Activated CD4-positive, alpha-beta memory T cell treated with anti-CD3 and anti-CD28 coated beads, Interleukin-2, amount 10 ng/mL, durations not matched to agents 7 days and 5 days (primary cell): ENCODE results near the gene UROC1. TPM values are rescaled to one million over a fixed set of nuclear protein-coding genes. Genes with fewer than 3 reads are reported as not detected.

ENCODE experiments used
- CTCF ChIA-PET: fragments of 350-600 bp; sonication (Branson Sonifier 250); formaldehyde crosslinking; loops from one replicate; lab custom pipeline; 2021; ENCODE audit warnings: antibody characterized with exemption, inconsistent platforms; lab: Charles Lee
- POLR2A ChIA-PET: fragments of 350-600 bp; sonication (Branson Sonifier 250); formaldehyde crosslinking; loops from one replicate; lab custom pipeline; 2021; ENCODE audit warnings: antibody characterized with exemption; lab: Charles Lee
- DNase-seq: peaks from one replicate; pipeline ENCODE4 v3.0.0-alpha.2; 2020
- H3K27ac Mint-ChIP-seq: one replicate; pipeline ENCODE4 v1.8.0; 2021; ENCODE audit warnings: mild to moderate bottlenecking, mixed read lengths
- H3K27me3 Mint-ChIP-seq: one replicate; pipeline ENCODE4 v1.8.0; 2021; ENCODE audit warnings: mixed read lengths
- H3K36me3 Mint-ChIP-seq: one replicate; pipeline ENCODE4 v1.8.0; 2021; ENCODE audit warnings: low read depth, mixed read lengths
- H3K4me1 Mint-ChIP-seq: one replicate; pipeline ENCODE4 v1.8.0; 2021; ENCODE audit warnings: mixed read lengths
- H3K4me3 Mint-ChIP-seq: one replicate; pipeline ENCODE4 v1.8.0; 2021; ENCODE audit warnings: mild to moderate bottlenecking, mixed read lengths
- H3K9me3 Mint-ChIP-seq: one replicate; pipeline ENCODE4 v1.8.0; 2021; ENCODE audit warnings: mixed read lengths
- total RNA-seq, 2 experiments: library from RNA; stranded (reverse); gene quantifications; one replicate each; pipeline ENCODE4 v1.2.3, GENCODE V29; 2021

Gene UROC1
- total RNA-seq, 2 experiments from 2014 or later, result not detected

DNA sequence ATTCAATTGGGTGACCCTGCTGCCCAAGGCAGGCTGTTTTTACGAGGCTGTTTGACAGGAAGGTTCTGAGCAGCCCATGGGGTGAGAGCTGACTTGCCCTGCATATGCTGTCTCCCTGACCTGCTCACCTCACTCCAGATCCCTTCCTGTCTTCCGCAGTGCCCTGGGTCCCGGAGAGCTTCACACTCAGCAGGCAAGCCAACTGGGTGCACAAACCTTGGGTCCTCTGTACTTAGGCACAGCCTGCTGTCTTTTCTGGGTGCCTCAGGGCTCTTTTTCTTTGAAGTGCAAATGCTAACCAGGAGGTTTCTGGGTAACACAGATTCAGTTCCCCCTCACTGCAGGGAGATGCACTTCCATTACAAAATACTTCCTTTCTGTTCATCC lies 74.7 kb downstream of the UROC1 start:
- no peak for DNase-seq
- Mint-ChIP-seq H3K4me1 (no peaks in the 10 kb centered on the region), H3K9me3 (no peaks in the 10 kb centered on the region), H3K27me3 (no peaks in the 10 kb centered on the region), H3K27ac (no peak overlapping the region), H3K4me3 (no peak overlapping the region), H3K36me3 (peaks cover 2% of the 10 kb centered on the region)
- ChIA-PET CTCF (no interaction called here), POLR2A (no interaction called here)

DNA sequence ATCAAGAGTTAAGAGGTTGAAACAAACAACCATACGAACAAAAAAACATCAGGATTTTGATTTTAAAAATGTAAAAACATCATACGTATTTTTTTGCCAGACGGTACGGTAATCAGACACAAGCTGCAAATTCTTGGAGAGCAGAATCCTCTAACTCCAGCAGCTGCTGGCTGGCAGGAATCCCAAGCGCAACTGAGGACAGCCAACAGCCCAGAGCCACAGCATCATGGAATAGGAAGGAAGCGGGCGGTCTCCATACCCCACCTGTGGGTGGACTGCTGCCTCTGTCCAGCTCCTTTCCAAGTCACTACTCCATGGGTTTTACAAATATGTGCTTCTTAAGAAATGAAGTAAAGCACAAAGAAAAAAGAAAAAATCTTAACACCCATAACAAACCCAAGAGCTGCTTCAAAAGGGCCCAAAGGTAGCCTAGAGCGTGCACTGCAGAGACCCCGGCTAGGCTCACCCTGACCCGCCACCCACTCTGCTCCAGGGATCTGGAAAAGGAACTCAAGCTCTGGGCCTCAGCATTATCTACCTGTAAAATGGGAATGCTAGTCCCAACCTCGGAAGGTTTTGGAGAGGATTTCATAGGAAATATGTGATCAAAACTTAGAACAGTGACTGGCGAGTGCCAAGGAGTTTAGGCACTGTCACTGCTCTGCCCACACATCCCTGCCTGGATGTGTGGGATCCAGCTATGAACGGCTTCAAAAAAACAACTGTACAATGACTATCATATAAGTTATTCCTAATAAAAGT lies 75.3 kb downstream of the UROC1 start:
- ChIA-PET CTCF (no interaction called here), POLR2A (no interaction called here)
- Mint-ChIP-seq H3K9me3 (no peaks in the 10 kb centered on the region), H3K27me3 (no peaks in the 10 kb centered on the region), H3K27ac (no peak overlapping the region), H3K36me3 (peaks cover 2% of the 10 kb centered on the region), H3K4me1 (no peaks in the 10 kb centered on the region), H3K4me3 (no peak overlapping the region)
- no peak for DNase-seq

DNA sequence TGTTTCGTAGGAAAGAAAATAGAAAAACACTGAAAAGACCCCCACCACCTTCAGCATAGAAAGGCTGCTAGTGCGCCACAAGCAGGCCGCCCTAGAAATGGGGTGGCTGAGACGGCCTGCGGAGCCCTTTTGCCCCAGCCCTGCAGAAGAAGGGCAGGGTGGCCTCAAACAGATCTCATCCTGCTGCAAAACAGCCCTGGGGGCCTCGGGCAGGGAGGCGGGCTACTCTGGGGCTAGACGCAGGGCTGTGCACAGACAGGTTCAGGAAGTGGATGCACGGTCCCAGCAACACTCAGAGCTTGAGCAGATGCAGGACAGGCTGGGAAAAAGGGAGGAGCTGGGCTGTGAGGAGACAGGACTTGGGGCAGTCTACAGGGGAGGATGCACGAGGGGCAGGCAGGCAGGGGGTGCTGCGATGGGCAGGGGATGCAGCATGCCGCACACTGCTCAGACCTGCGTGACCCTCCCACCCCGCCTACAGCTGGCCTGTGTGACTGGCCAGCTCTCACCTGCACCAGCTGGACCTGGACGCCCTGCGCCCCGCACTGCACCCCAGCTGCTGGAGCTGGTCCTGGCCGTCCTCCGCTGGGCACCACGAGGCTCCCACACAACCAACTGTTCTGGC lies 76.2 kb downstream of the UROC1 start:
- no peak overlapping the region for H3K27ac Mint-ChIP-seq
- H3K4me3 Mint-ChIP-seq, result no peak overlapping the region
- no peaks in the 10 kb centered on the region for H3K4me1 Mint-ChIP-seq
- CTCF ChIA-PET, result no interaction called here
- peaks cover 2% of the 10 kb centered on the region for H3K36me3 Mint-ChIP-seq
- no peaks in the 10 kb centered on the region for H3K9me3 Mint-ChIP-seq
- H3K27me3 Mint-ChIP-seq, result no peaks in the 10 kb centered on the region
- no peak for DNase-seq
- POLR2A ChIA-PET, result no interaction called here

DNA sequence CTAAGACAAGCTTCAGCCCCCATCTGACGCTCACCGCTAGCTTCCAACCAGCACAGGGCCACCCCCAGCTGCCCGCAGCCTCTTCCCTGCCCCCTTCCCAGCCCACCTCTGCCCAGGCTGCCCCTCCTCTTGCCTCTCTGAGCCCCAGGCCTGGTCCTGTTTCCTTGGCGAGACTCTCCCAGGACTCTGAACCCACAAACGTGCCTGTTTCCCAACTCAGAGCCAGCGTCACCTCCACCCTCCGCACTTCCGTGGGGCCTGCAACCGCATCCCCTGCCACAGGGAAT lies 76.9 kb downstream of the UROC1 start:
- Mint-ChIP-seq H3K27me3 (no peaks in the 10 kb centered on the region), H3K4me1 (no peaks in the 10 kb centered on the region), H3K27ac (no peak overlapping the region), H3K36me3 (peaks cover 2% of the 10 kb centered on the region), H3K4me3 (no peak overlapping the region), H3K9me3 (no peaks in the 10 kb centered on the region)
- ChIA-PET CTCF (no interaction called here), POLR2A (no interaction called here)
- DNase-seq, result no peak

DNA sequence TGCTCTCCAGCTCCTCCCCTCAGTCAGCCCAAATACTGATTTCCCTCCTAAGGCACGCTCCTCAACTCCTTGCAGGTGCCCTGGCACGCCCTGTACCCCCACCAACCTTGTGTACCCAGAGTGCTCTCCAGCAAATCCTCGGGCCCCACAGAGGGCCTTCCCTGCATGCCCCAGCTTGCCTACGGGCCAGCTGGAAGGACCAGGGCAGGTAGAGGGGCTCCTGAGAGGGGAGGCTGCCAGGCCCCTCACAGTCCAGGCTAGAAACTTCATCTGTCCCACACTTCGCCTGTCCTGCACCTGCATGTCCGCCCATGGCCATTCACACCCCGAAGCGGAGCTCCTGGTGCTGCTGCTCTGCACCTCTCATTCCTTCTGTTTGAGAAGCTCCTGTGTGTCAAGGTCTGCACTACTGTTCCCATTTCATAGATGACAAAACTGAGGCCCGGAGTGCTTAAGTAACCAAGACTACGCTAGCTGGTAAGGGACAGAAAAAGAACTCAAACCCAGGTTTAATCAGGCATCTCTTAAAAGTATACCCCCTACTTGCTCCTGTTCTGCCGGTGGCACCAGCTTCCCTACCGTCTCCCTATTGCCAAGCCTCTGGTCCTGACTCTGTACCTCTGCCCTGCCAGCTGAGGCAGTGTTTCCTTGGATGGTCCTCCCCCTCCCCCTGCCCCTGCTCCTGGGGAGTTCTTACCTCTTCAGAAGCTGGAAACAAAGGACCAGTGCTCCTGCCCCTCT lies 77.4 kb downstream of the UROC1 start:
- POLR2A ChIA-PET, result no interaction called here
- no peaks in the 10 kb centered on the region for H3K27me3 Mint-ChIP-seq
- DNase-seq, result no peak
- no peak overlapping the region for H3K27ac Mint-ChIP-seq
- CTCF ChIA-PET, result no interaction called here
- H3K9me3 Mint-ChIP-seq, result no peaks in the 10 kb centered on the region
- peaks cover 2% of the 10 kb centered on the region for H3K36me3 Mint-ChIP-seq
- H3K4me1 Mint-ChIP-seq, result no peaks in the 10 kb centered on the region
- H3K4me3 Mint-ChIP-seq, result no peak overlapping the region

DNA sequence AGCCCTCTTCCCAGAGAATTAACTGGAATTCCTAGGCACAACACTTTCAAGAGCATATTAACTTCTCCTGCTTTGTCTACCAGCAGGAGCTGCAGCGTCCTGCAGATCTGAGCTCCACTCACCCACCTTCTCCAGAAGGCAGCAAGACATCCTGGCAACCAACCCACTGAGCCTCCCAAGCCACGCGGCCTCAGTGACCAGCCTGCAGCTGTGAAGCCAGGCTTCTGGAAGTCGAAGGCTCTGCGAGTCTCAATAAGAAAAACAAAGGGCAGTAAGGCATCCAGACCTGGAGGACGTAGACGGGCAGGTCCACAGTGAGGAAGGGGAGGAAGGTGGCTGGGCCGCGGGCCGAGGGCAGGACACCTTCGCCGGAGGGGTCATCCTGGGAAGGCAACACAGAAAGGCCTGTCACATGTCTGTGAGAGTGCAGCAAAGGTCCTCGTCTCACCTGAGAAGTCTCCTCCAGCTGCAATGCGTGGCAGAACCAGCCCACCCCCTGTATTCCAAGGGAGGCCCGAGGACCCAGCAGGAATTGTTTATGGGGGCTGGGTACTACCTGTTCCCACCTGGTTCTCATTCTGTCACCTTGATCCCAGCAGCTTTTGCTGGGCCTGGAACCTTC lies 78.1 kb downstream of the UROC1 start:
- no peaks in the 10 kb centered on the region for H3K4me1 Mint-ChIP-seq
- H3K27me3 Mint-ChIP-seq, result no peaks in the 10 kb centered on the region
- no peak overlapping the region for H3K27ac Mint-ChIP-seq
- H3K36me3 Mint-ChIP-seq, result peaks cover 2% of the 10 kb centered on the region
- H3K9me3 Mint-ChIP-seq, result no peaks in the 10 kb centered on the region
- CTCF ChIA-PET, result no interaction called here
- POLR2A ChIA-PET, result no interaction called here
- H3K4me3 Mint-ChIP-seq, result no peak overlapping the region
- DNase-seq, result no peak

DNA sequence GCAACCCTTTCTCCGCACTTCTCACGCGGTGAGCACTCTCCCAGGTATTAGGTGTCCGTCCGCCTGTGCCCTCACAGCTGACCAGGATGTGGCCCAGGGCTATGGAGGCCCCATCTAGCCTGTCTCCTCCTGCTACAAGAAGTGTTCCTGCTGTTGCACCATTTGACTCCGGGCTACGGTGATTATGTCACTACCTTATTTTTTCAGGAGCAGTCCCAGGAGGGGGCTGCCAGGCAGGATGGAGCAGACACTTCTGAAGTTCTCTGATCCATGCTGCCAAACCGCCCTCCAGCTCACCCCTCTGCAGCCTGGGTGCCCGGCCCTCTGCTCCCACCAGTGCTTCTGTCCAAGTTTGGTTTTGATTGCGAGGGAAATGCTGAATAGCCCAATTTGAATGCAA lies 78.8 kb downstream of the UROC1 start:
- POLR2A ChIA-PET, result no interaction called here
- H3K9me3 Mint-ChIP-seq, result no peaks in the 10 kb centered on the region
- peaks cover 2% of the 10 kb centered on the region for H3K36me3 Mint-ChIP-seq
- H3K4me3 Mint-ChIP-seq, result no peak overlapping the region
- CTCF ChIA-PET, result no interaction called here
- no peaks in the 10 kb centered on the region for H3K27me3 Mint-ChIP-seq
- no peaks in the 10 kb centered on the region for H3K4me1 Mint-ChIP-seq
- no peak for DNase-seq
- no peak overlapping the region for H3K27ac Mint-ChIP-seq

DNA sequence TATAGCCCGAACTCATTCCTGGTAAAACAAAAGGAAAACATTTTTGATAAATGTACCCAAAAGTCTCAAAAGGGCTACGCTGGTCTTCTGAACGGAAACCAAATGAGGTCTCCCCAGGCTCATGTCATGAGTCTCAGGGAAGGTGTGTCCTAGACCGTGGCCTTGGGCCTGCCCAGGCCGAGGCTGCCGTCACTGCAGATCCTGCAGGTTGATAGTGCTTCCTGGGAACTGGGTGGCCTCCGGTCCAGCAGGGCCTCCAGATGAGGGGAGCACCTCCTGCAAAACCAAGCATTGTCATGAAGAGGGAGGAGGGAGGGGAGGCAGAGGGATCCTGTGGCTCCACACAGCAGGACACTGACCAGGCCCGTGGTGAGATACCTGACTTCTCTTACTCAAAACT lies 79.4 kb downstream of the UROC1 start:
- Mint-ChIP-seq H3K27me3 (no peaks in the 10 kb centered on the region), H3K4me3 (no peak overlapping the region), H3K9me3 (no peaks in the 10 kb centered on the region), H3K27ac (no peak overlapping the region), H3K4me1 (no peaks in the 10 kb centered on the region), H3K36me3 (peaks cover 2% of the 10 kb centered on the region)
- no peak for DNase-seq
- ChIA-PET POLR2A (no interaction called here), CTCF (no interaction called here)

DNA sequence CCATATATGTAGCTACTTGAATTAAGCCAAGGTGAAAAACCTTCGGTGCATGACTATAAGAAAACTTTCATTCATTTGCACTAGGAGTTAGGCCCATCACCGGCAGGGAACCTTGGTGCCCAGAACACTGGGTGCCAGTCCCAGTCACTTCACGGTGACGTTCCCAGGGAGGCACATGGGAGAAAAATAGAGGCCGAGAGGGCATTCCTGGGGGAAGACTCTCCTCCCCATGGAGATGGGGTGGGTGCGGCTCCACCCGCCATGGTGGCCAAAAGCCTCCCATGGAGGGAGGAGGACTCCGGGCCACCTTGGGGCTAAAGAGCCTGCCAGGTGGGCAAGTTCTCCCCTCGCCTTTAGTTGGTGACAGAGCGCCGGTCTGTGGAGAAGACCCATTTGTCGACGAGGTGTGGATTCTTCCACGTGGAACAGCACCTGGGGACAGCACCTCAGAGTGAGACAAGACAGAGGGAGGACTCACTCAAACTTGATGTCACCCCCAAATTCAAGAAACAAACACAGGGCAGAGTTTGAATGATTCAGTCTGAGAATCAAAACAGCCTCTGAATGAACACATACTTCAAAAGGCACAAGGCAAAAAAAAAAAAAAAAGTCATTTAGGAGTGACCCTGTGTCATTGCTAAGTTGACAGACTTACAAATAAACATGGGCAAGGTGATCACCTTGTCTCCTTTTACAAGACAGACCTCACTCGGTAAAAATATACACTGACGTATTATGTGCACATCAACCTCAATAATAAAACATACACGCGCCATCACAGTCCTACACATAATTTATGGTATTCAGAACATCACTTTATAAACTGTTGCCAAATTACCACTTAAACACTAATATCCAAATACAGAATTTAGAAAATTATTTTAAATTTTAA lies 80.5 kb downstream of the UROC1 start:
- no peaks in the 10 kb centered on the region for H3K9me3 Mint-ChIP-seq
- H3K27me3 Mint-ChIP-seq, result no peaks in the 10 kb centered on the region
- H3K4me3 Mint-ChIP-seq, result no peak overlapping the region
- H3K27ac Mint-ChIP-seq, result no peak overlapping the region
- ChIA-PET POLR2A (no interaction called here), CTCF (no interaction called here)
- H3K36me3 Mint-ChIP-seq, result peaks cover 2% of the 10 kb centered on the region
- DNase-seq, result no peak
- H3K4me1 Mint-ChIP-seq, result no peaks in the 10 kb centered on the region

DNA sequence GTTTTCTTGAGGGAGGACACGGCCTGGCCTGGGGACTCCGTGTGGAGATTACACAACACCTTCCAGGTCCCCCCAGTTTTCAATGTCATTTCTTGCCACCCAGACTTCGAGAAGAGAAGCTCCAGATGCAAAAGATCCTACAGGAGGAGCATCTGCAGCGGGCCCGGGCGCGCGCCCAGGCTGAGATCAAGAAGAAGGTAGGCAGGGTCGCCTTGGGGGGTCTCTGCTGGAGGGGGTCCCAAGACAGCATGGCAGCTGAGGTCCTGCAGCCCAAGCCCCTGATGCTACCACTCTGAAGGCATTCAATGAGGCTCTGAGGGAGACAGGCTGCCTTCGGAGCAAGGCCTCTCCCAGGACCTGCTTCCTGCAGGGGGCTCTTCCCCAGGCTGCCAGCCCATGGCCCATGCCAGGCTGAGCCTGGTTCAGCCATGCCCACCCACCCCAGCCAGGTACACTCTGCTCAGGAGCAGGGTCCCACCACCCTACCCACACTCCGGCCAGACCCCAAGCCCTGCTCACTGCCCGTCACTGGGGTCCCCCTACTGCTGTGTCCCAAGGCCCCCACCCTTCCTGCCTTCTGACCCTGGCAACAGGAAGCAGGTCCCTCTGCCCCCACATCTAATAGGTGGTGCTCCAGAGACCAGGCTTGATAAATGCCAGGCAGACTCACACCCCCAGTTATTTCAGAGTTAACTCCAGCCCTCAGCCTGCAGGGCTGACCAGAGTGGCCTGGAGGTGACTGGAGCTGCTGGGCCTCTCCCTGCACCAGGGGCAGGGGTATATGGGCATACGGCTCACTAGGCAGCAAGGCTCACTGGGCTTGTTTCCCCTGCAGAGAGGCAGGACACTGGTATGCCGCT lies 81.9 kb downstream of the UROC1 start:
- CTCF ChIA-PET, result no interaction called here
- POLR2A ChIA-PET, result no interaction called here
- Mint-ChIP-seq H3K27me3 (no peaks in the 10 kb centered on the region), H3K27ac (no peak overlapping the region), H3K9me3 (no peaks in the 10 kb centered on the region), H3K4me3 (no peak overlapping the region), H3K36me3 (peaks cover 2% of the 10 kb centered on the region), H3K4me1 (no peaks in the 10 kb centered on the region)
- no peak for DNase-seq

DNA sequence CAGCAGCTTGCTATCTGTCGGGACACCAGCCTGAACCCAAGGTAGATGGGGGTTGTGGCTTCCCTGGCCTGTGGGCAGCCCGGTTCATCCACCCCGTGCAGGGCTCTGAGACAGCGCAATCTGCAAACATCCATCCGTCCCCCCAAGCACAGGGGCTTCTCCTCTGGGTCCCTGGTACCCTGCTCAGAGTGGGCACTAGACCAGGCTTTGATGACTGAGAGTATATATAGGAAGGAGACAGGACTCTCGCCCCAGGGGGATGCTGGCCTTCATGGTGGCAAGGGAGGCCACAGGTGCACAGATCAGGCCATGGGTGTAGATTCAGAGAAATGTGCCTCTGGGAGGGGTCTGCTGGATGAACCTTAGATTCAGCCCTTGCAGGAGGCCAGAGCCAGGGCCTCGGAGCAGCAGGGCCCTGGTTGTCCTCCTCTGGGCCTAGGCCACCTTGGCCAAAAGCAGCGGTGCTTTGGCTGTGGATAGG lies 82.6 kb downstream of the UROC1 start:
- CTCF ChIA-PET, result no interaction called here

DNA sequence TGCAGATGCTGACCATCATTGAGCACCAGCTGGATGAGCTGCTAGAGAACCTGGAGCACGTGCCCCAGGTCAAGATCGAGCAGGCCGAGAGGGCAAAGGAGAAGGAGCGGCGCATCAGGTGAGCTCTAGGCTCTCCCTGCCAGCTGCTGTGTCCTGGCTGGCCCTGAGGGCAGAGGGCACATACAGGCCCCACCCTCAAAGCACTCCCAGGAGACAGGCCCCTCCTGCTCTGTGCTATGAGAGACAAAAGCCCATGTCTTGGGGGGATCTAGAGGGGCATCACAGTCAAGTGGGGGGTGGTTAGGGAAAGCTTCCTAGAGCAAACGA lies 83.3 kb downstream of the UROC1 start:
- Mint-ChIP-seq H3K27me3 (no peaks in the 10 kb centered on the region), H3K9me3 (no peaks in the 10 kb centered on the region), H3K27ac (no peak overlapping the region), H3K4me3 (no peak overlapping the region), H3K36me3 (peaks cover 2% of the 10 kb centered on the region), H3K4me1 (no peaks in the 10 kb centered on the region)
- POLR2A ChIA-PET, result no interaction called here
- CTCF ChIA-PET, result no interaction called here
- no peak for DNase-seq

More for the DNA sequence above, 82.6 kb downstream of the UROC1 start:
- peaks cover 2% of the 10 kb centered on the region for H3K36me3 Mint-ChIP-seq
- no peaks in the 10 kb centered on the region for H3K27me3 Mint-ChIP-seq
- no peaks in the 10 kb centered on the region for H3K9me3 Mint-ChIP-seq
- H3K4me3 Mint-ChIP-seq, result no peak overlapping the region
- POLR2A ChIA-PET, result no interaction called here
- no peak overlapping the region for H3K27ac Mint-ChIP-seq
- DNase-seq, result no peak
- H3K4me1 Mint-ChIP-seq, result no peaks in the 10 kb centered on the region
